Neural cell (in vitro differentiated cells): ENCODE measurements around the gene GNAT2. TPM values are rescaled to one million over a fixed set of nuclear protein-coding genes. Genes with fewer than 3 reads are reported as not detected.

Experiments used
- H2AFZ ChIP-seq: fragments of 200-600, 300-800 bp; sonication (generic), shearing (Covaris generic); 2 replicates; pipeline ENCODE4 v1.6.0; 2014; ENCODE audit warnings: low read depth, mild to moderate bottlenecking, antibody characterized with exemption, low read length, moderate library complexity
- H3F3A ChIP-seq: fragments of 200-600 bp; shearing (Covaris generic); 2 replicates; pipeline ENCODE4 v1.6.1; 2016; ENCODE audit warnings: mild to moderate bottlenecking, moderate library complexity, mixed read lengths, antibody characterized with exemption, low read length; ENCODE audit not compliant: insufficient read depth, poor library complexity, severe bottlenecking
- H3K27ac ChIP-seq: fragments of 200-600, 300-800 bp; sonication (generic), shearing (Covaris generic); 2 replicates; pipeline ENCODE4 v1.5.1; 2014; ENCODE audit warnings: mild to moderate bottlenecking, low read length, moderate library complexity
- H3K27me3 ChIP-seq: fragments of 300-800, 200-600 bp; sonication (generic), shearing (Covaris generic); 2 replicates; pipeline ENCODE4 v1.6.0; 2014; ENCODE audit warnings: mild to moderate bottlenecking, low read depth, low read length, moderate library complexity; ENCODE audit not compliant: insufficient read depth
- H3K36me3 ChIP-seq: fragments of 300-800, 200-600 bp; sonication (generic), shearing (Covaris generic); 2 replicates; pipeline ENCODE4 v1.5.1; 2014; ENCODE audit warnings: mild to moderate bottlenecking, antibody characterized with exemption, low read length, moderate library complexity; ENCODE audit not compliant: insufficient read depth
- H3K4me2 ChIP-seq: fragments of 300-800, 200-600 bp; sonication (generic), shearing (Covaris generic); 2 replicates; pipeline ENCODE4 v1.6.0; 2014; ENCODE audit warnings: mild to moderate bottlenecking, low read length
- H3K4me3 ChIP-seq: fragments of 300-800, 200-600 bp; sonication (generic), shearing (Covaris generic); 2 replicates; pipeline ENCODE4 v1.5.1; 2014; ENCODE audit warnings: mild to moderate bottlenecking, low read length, moderate library complexity
- H3K79me2 ChIP-seq: fragments of 200-600 bp; shearing (Covaris generic); replicated peaks from 2 replicates; pipeline ENCODE4 v1.6.0; 2014; ENCODE audit warnings: mild to moderate bottlenecking, low read length, moderate library complexity; ENCODE audit not compliant: insufficient read depth
- H3K9ac ChIP-seq: fragments of 300-800, 200-600 bp; sonication (generic), shearing (Covaris generic); 2 replicates; pipeline ENCODE4 v1.6.1; 2016; ENCODE audit warnings: mild to moderate bottlenecking, low read length, mixed read lengths
- H3K9me2 ChIP-seq: fragments of 200-600 bp; shearing (Covaris generic); 2 replicates; pipeline ENCODE4 v1.6.1; 2016; ENCODE audit warnings: mild to moderate bottlenecking, low read length, mixed read lengths; ENCODE audit not compliant: insufficient read depth
- H3K9me3 ChIP-seq: fragments of 200-600, 300-800 bp; sonication (generic), shearing (Covaris generic); 2 replicates; pipeline ENCODE4 v1.6.1; 2016; ENCODE audit warnings: mild to moderate bottlenecking, mixed run types, low read length, moderate library complexity, mixed read lengths
- H4K20me1 ChIP-seq: fragments of 200-600 bp; shearing (Covaris generic); 2 replicates; pipeline ENCODE4 v1.6.1; 2016; ENCODE audit warnings: mild to moderate bottlenecking, mixed run types; ENCODE audit not compliant: insufficient read depth
- CTCF ChIP-seq: fragments of 450-650 bp; IDR thresholded peaks from 2 replicates; pipeline ENCODE4 v1.5.1; 2014; ENCODE audit warnings: antibody characterized with exemption, mild to moderate bottlenecking, moderate library complexity; ENCODE audit not compliant: poor library complexity, severe bottlenecking
- EP300 ChIP-seq: fragments of 450-650 bp; conservative IDR thresholded peaks from 2 replicates; pipeline ENCODE4 v1.6.1; 2014; ENCODE audit warnings: antibody characterized with exemption, mild to moderate bottlenecking, moderate library complexity; ENCODE audit not compliant: poor library complexity, severe bottlenecking
- EZH2 ChIP-seq: fragments of 200-600, 300-800 bp; shearing (Covaris generic), sonication (generic); IDR thresholded peaks from 2 replicates; pipeline ENCODE4 v1.6.1; 2014; ENCODE audit warnings: antibody characterized with exemption, low read length, borderline replicate concordance, mild to moderate bottlenecking; ENCODE audit not compliant: insufficient read depth, poor library complexity, severe bottlenecking
- MXI1 ChIP-seq: fragments of 450-650 bp; conservative IDR thresholded peaks from 2 replicates; pipeline ENCODE4 v1.6.1; 2014; ENCODE audit warnings: antibody characterized with exemption, mild to moderate bottlenecking; ENCODE audit not compliant: poor library complexity, severe bottlenecking
- POLR2AphosphoS5 ChIP-seq: IDR thresholded peaks from 2 replicates; pipeline ENCODE4 v1.6.1; 2012
- RAD21 ChIP-seq: fragments of 450-650 bp; conservative IDR thresholded peaks from 2 replicates; pipeline ENCODE4 v1.6.1; 2014; ENCODE audit warnings: antibody characterized with exemption, mild to moderate bottlenecking, moderate library complexity
- REST ChIP-seq: IDR thresholded peaks from 2 replicates; pipeline ENCODE4 v1.6.1; 2012; ENCODE audit warnings: borderline replicate concordance
- SMC3 ChIP-seq: fragments of 450-650 bp; conservative IDR thresholded peaks from 2 replicates; pipeline ENCODE4 v1.6.1; 2014; ENCODE audit warnings: antibody characterized with exemption, mild to moderate bottlenecking, moderate library complexity; ENCODE audit not compliant: poor library complexity
- TAF1 ChIP-seq: IDR thresholded peaks from 2 replicates; pipeline ENCODE4 v1.6.1; 2012; ENCODE audit warnings: low read depth
- polyA plus RNA-seq: library from polyadenylated mRNA; depleted of rRNA; stranded (reverse); fragments of >200 nt; gene quantifications from 2 replicates; pipeline ENCODE4 v1.2.3, GENCODE V29; 2014

Gene GNAT2
- polyA plus RNA-seq, 1 donor from 2014 or later = 1.5 TPM

- Histone ChIP-seq H3K27ac (no peak overlapping the region), H3K79me2 (no peaks in the 10 kb centered on the region), H3K4me3 (no peak overlapping the region), H3K9me2 (no peaks in the 10 kb centered on the region), H3K4me2 (no peak overlapping the region), H3K27me3 (no peaks in the 10 kb centered on the region), H3K9ac (no peak overlapping the region), H3K36me3 (no peaks in the 10 kb centered on the region), H4K20me1 (no peaks in the 10 kb centered on the region), H3K9me3 (no peaks in the 10 kb centered on the region), H3F3A (no peaks in the 10 kb centered on the region), H2AFZ (no peak overlapping the region)
- TF ChIP-seq TAF1 (no peak), EP300 (no peak), RAD21 (no peak), REST (no peak), MXI1 (no peak)
Measured at GRCh38 chr1:109632671-109633346, 13.4 kb upstream of the GNAT2 start.

- H3K27me3 ChIP-seq = no peaks in the 10 kb centered on the region
- no peak overlapping the region for H2AFZ ChIP-seq
- no peak overlapping the region for H3K4me3 ChIP-seq
- no peak overlapping the region for H3K4me2 ChIP-seq
- no peaks in the 10 kb centered on the region for H3F3A ChIP-seq
- H3K36me3 ChIP-seq = no peaks in the 10 kb centered on the region
- no peaks in the 10 kb centered on the region for H3K9me2 ChIP-seq
- H4K20me1 ChIP-seq = no peaks in the 10 kb centered on the region
- TF ChIP-seq CTCF (no peak), REST (no peak), RAD21 (no peak), MXI1 (no peak), SMC3 (no peak), TAF1 (no peak), POLR2AphosphoS5 (no peak), EP300 (no peak), EZH2 (no peak)
- no peaks in the 10 kb centered on the region for H3K9me3 ChIP-seq
- no peak overlapping the region for H3K9ac ChIP-seq
- no peak overlapping the region for H3K27ac ChIP-seq
- H3K79me2 ChIP-seq = no peaks in the 10 kb centered on the region
Measured at GRCh38 chr1:109631513-109632505, 12.4 kb upstream of the GNAT2 start.
